CD4-positive, CD25-positive, alpha-beta regulatory T cell (primary cell): ENCODE measurements around the gene PAPOLA. TPM values are rescaled to one million over a fixed set of nuclear protein-coding genes. Genes with fewer than 3 reads are reported as not detected.
"Not testable (repeated sequence)": the region's sequence is repeated elsewhere in the genome, so short reads cannot be mapped to it uniquely, and the experiment has no call there.

Source experiments
- ATAC-seq, 2 donors: fragments of 150-1000 bp; cut with Tn5 transposase; one replicate each; pipeline ENCODE4 v1.10.0; 2021; ENCODE audit warnings: low read depth in 2 of 2, moderate number of reproducible peaks in 2 of 2, moderate library complexity in 1 of 2
- DNase-seq, 3 donors: peaks; one replicate each; pipeline versions ENCODE4 v3.0.0 to v3.0.0-alpha.2; 2012 to 2022; ENCODE audit warnings: mixed read lengths in 1 of 3
- H3K27ac ChIP-seq: one replicate; pipeline ENCODE4 v1.7.0; 2013; ENCODE audit warnings: mild to moderate bottlenecking, low read length; ENCODE audit not compliant: insufficient read depth, poor library complexity, severe bottlenecking
- H3K27me3 ChIP-seq: one replicate; pipeline ENCODE4 v1.7.0; 2013; ENCODE audit warnings: low read length; ENCODE audit not compliant: control insufficient read depth, insufficient read depth
- H3K36me3 ChIP-seq: one replicate; pipeline ENCODE4 v1.7.0; 2013; ENCODE audit warnings: mild to moderate bottlenecking, low read length, moderate library complexity; ENCODE audit not compliant: control insufficient read depth, insufficient read depth
- H3K4me1 ChIP-seq: 2 replicates; pipeline ENCODE4 v1.7.0; 2013; ENCODE audit warnings: mild to moderate bottlenecking, low read length; ENCODE audit not compliant: insufficient read depth, control insufficient read depth, poor library complexity, severe bottlenecking
- H3K4me3 ChIP-seq: one replicate; pipeline ENCODE4 v1.7.0; 2013; ENCODE audit warnings: low read depth, mild to moderate bottlenecking, low read length, moderate library complexity
- H3K9me3 ChIP-seq, 2 experiments: 1 replicate in 1 of 2; 2 replicates in 1 of 2; pipeline ENCODE4 v1.7.0; 2013; ENCODE audit warnings: low read length in 2 of 2, mild to moderate bottlenecking in 1 of 2, moderate library complexity in 1 of 2; ENCODE audit not compliant: control insufficient read depth in 2 of 2
- H3K27ac Mint-ChIP-seq, 3 donors: one replicate each; pipeline ENCODE4 v1.8.0; 2020 to 2022; ENCODE audit warnings: mild to moderate bottlenecking in 3 of 3, mixed read lengths in 3 of 3, moderate library complexity in 2 of 3
- H3K27me3 Mint-ChIP-seq: one replicate; pipeline ENCODE4 v1.8.0; 2022; ENCODE audit warnings: mild to moderate bottlenecking, mixed read lengths
- H3K36me3 Mint-ChIP-seq: one replicate; pipeline ENCODE4 v1.8.0; 2020; ENCODE audit warnings: mixed read lengths
- H3K4me1 Mint-ChIP-seq, 4 donors: one replicate each; pipeline ENCODE4 v1.8.0; 2020 to 2022; ENCODE audit warnings: mixed read lengths in 4 of 4, mild to moderate bottlenecking in 1 of 4
- H3K4me3 Mint-ChIP-seq, 4 donors: one replicate each; pipeline ENCODE4 v1.8.0; 2020 to 2022; ENCODE audit warnings: mild to moderate bottlenecking in 4 of 4, mixed read lengths in 4 of 4, moderate library complexity in 3 of 4
- H3K9me3 Mint-ChIP-seq, 7 donors: one replicate each; pipeline ENCODE4 v1.8.0; 2020 to 2022; ENCODE audit warnings: mixed read lengths in 7 of 7, mild to moderate bottlenecking in 3 of 7, moderate library complexity in 2 of 7
- polyA plus RNA-seq, 4 donors: library from polyadenylated mRNA; unstranded; fragments of 300-500 nt; fragmentation: Illumina TruSeq; gene quantifications; one replicate each; pipeline ENCODE4 v1.2.3, GENCODE V29; 2021
- total RNA-seq: library from RNA; stranded (reverse); gene quantifications from one replicate; pipeline ENCODE4 v1.2.3, GENCODE V29; 2022

Gene PAPOLA
- total and polyA plus RNA-seq, 5 donors from 2014 or later = 57.9 to 189 (median 60.1) TPM

GRCh38 chr14:96470331-96470730 lies 31.9 kb upstream of the PAPOLA start:
- peaks cover 32% of the 10 kb centered on the region for H3K27me3 Mint-ChIP-seq
- no peak overlapping the region for H3K27ac Mint-ChIP-seq
- H3K27me3 ChIP-seq = peaks cover 2% of the 10 kb centered on the region
- DNase-seq = no peak
- H3K9me3 ChIP-seq = no peaks in the 10 kb centered on the region
- no peaks in the 10 kb centered on the region for H3K36me3 Mint-ChIP-seq
- no peak overlapping the region for H3K4me3 ChIP-seq
- H3K4me1 ChIP-seq = no peaks in the 10 kb centered on the region
- H3K36me3 ChIP-seq = no peaks in the 10 kb centered on the region
- ATAC-seq = no peak
- no peak overlapping the region for H3K27ac ChIP-seq
- H3K4me3 Mint-ChIP-seq = no peak overlapping the region
- peaks cover 0 to 5% (median 0%) of the 10 kb centered on the region in 4 donors for H3K4me1 Mint-ChIP-seq
- no peaks in the 10 kb centered on the region for H3K9me3 Mint-ChIP-seq

GRCh38 chr14:96470967-96471366 lies 31.2 kb upstream of the PAPOLA start:
- H3K4me3 Mint-ChIP-seq, H3K4me1 ChIP-seq, H3K4me1 Mint-ChIP-seq, H3K27me3 ChIP-seq, H3K27ac ChIP-seq, H3K9me3 ChIP-seq, ATAC-seq, H3K36me3 ChIP-seq, H3K4me3 ChIP-seq, H3K9me3 Mint-ChIP-seq, DNase-seq, H3K27ac Mint-ChIP-seq, H3K36me3 Mint-ChIP-seq: not testable (repeated sequence)
- H3K27me3 Mint-ChIP-seq = peaks cover 35% of the 10 kb centered on the region

- Histone ChIP-seq H3K36me3 (no peaks in the 10 kb centered on the region), H3K9me3 (no peaks in the 10 kb centered on the region), H3K4me1 (no peaks in the 10 kb centered on the region), H3K27ac (no peak overlapping the region), H3K4me3 (no peak overlapping the region), H3K27me3 (peaks cover 2% of the 10 kb centered on the region)
- Mint-ChIP-seq H3K4me3 (no peak overlapping the region), H3K36me3 (no peaks in the 10 kb centered on the region), H3K27me3 (peaks cover 24% of the 10 kb centered on the region), H3K9me3 (no peaks in the 10 kb centered on the region), H3K4me1 (peaks cover 0 to 5% (median 0%) of the 10 kb centered on the region in 4 donors), H3K27ac (no peak overlapping the region)
- DNase-seq (no peak), ATAC-seq (no peak)
Measured at GRCh38 chr14:96478119-96478518, 24.1 kb upstream of the PAPOLA start.

- Histone ChIP-seq H3K27me3 (no peaks in the 10 kb centered on the region), H3K27ac (no peak overlapping the region), H3K4me1 (no peaks in the 10 kb centered on the region), H3K36me3 (no peaks in the 10 kb centered on the region), H3K9me3 (no peaks in the 10 kb centered on the region), H3K4me3 (no peak overlapping the region)
- Mint-ChIP-seq H3K27ac (no peak overlapping the region), H3K4me1 (no peaks in the 10 kb centered on the region), H3K27me3 (peaks cover 24% of the 10 kb centered on the region), H3K4me3 (no peak overlapping the region), H3K36me3 (no peaks in the 10 kb centered on the region), H3K9me3 (peaks cover 0 to 4% (median 0%) of the 10 kb centered on the region in 7 donors)
- no peak for DNase-seq
- no peak for ATAC-seq
Measured at GRCh38 chr14:96479435-96480146, 22.6 kb upstream of the PAPOLA start.

- peaks cover 19% of the 10 kb centered on the region for H3K27me3 Mint-ChIP-seq
- Histone ChIP-seq H3K4me3 (no peak overlapping the region), H3K27ac (no peak overlapping the region), H3K9me3 (no peaks in the 10 kb centered on the region), H3K27me3 (no peaks in the 10 kb centered on the region), H3K4me1 (no peaks in the 10 kb centered on the region), H3K36me3 (no peaks in the 10 kb centered on the region)
- DNase-seq = no peak
- no peak overlapping the region for H3K4me3 Mint-ChIP-seq
- H3K36me3 Mint-ChIP-seq = no peaks in the 10 kb centered on the region
- peaks cover 0 to 6% (median 0%) of the 10 kb centered on the region in 7 donors for H3K9me3 Mint-ChIP-seq
- H3K27ac Mint-ChIP-seq = peak overlapping the region in 1 of 3 donors; percentile 1
- ATAC-seq = no peak
- H3K4me1 Mint-ChIP-seq = peaks cover 0 to 4% (median 0%) of the 10 kb centered on the region in 4 donors
Measured at GRCh38 chr14:96481731-96482314, 20.4 kb upstream of the PAPOLA start.

- Histone ChIP-seq H3K4me1 (no peaks in the 10 kb centered on the region), H3K9me3 (no peaks in the 10 kb centered on the region), H3K36me3 (no peaks in the 10 kb centered on the region), H3K27ac (no peak overlapping the region), H3K27me3 (no peaks in the 10 kb centered on the region), H3K4me3 (no peak overlapping the region)
- Mint-ChIP-seq H3K9me3 (peaks cover 0 to 6% (median 0%) of the 10 kb centered on the region in 7 donors), H3K27me3 (peaks cover 16% of the 10 kb centered on the region), H3K4me3 (peak overlapping the region in 1 of 4 donors; percentile 44), H3K27ac (no peak overlapping the region), H3K36me3 (no peaks in the 10 kb centered on the region), H3K4me1 (peaks cover 0 to 4% (median 0%) of the 10 kb centered on the region in 4 donors)
- no peak for DNase-seq
- ATAC-seq = no peak
Measured at GRCh38 chr14:96482986-96483385, 19.2 kb upstream of the PAPOLA start.

GRCh38 chr14:96484399-96484798 lies 17.8 kb upstream of the PAPOLA start:
- DNase-seq (no peak), ATAC-seq (no peak)
- Histone ChIP-seq H3K27ac (no peak overlapping the region), H3K36me3 (no peaks in the 10 kb centered on the region), H3K4me1 (no peaks in the 10 kb centered on the region), H3K27me3 (peaks cover 1% of the 10 kb centered on the region), H3K4me3 (no peak overlapping the region), H3K9me3 (no peaks in the 10 kb centered on the region)
- Mint-ChIP-seq H3K36me3 (no peaks in the 10 kb centered on the region), H3K27me3 (peaks cover 23% of the 10 kb centered on the region), H3K9me3 (peaks cover 0 to 6% (median 0%) of the 10 kb centered on the region in 7 donors), H3K4me3 (no peak overlapping the region), H3K4me1 (peaks cover 0 to 4% (median 0%) of the 10 kb centered on the region in 4 donors), H3K27ac (no peak overlapping the region)

GRCh38 chr14:96486705-96487104 lies 15.5 kb upstream of the PAPOLA start:
- Histone ChIP-seq H3K4me3 (no peak overlapping the region), H3K36me3 (no peaks in the 10 kb centered on the region), H3K27ac (no peak overlapping the region), H3K27me3 (peaks cover 5% of the 10 kb centered on the region), H3K9me3 (no peaks in the 10 kb centered on the region), H3K4me1 (no peaks in the 10 kb centered on the region)
- H3K9me3 Mint-ChIP-seq = peaks cover 0 to 6% (median 0%) of the 10 kb centered on the region in 7 donors
- no peak overlapping the region for H3K4me3 Mint-ChIP-seq
- ATAC-seq = no peak
- H3K4me1 Mint-ChIP-seq = peaks cover 0 to 4% (median 0%) of the 10 kb centered on the region in 4 donors
- no peaks in the 10 kb centered on the region for H3K36me3 Mint-ChIP-seq
- DNase-seq = no peak
- peaks cover 37% of the 10 kb centered on the region for H3K27me3 Mint-ChIP-seq
- no peak overlapping the region for H3K27ac Mint-ChIP-seq
